B cell (primary cell): ENCODE data around the gene DEDD2.

Experiments
- CTCF ChIP-seq: fragments of 200-600 bp; IDR thresholded peaks from one replicate; pipeline ENCODE4 v1.8.0; 2022; ENCODE audit warnings: antibody characterized with exemption, mild to moderate bottlenecking
- EZH2 ChIP-seq: IDR thresholded peaks from 2 replicates; pipeline ENCODE4 v1.6.1; 2012; ENCODE audit warnings: borderline replicate concordance, low read depth, mild to moderate bottlenecking, moderate library complexity, low read length; ENCODE audit not compliant: insufficient read depth, poor library complexity, severe bottlenecking

GRCh38 chr19:42242512-42243409 is 25.3 kb upstream of the DEDD2 start, which contains the start of gene GSK3A:
- no peak for TF ChIP-seq CTCF
- no peak for TF ChIP-seq EZH2
